ENCODE measurements around the gene RABGGTB. TPM values are rescaled to one million over a fixed set of nuclear protein-coding genes. Genes with fewer than 3 reads are reported as not detected.
"Not testable (repeated sequence)": the region's sequence is repeated elsewhere in the genome, so short reads cannot be mapped to it uniquely, and the experiment has no call there.

The RABGGTB gene
- total RNA-seq, 3 donors from 2014 or later (not counting 1 experiment from before 2014, with no cell fraction given), result 100.0 to 120 (median 118) TPM

DNA sequence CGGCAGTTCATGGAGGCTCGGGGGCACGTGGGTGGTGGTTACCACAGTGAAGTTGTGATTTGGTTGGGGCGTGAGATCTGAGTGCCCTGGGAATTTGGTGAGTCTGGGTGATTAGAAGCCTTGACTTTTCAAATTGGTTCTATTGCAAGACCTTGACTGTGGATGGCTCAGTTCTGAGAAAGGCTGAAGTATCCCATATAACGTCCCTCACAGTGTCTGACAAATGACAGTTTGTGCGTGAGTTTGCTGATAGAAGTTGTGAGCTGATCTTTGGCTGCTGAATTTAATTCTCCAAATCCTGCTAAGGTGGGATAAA is 11.2 kb downstream of the RABGGTB start:
- Mint-ChIP-seq H3K27ac (no peak overlapping the region), H3K9me3 (no peaks in the 10 kb centered on the region), H3K4me1 (peaks cover 8 to 22% of the 10 kb centered on the region in 2 donors), H3K4me3 (no peak overlapping the region), H3K27me3 (ENCODE audit: low read depth in 2 of 2) (no peaks in the 10 kb centered on the region), H3K36me3 (peaks cover 9% of the 10 kb centered on the region)
- H3K4me3 ChIP-seq (ENCODE audit: low read length), result no peak overlapping the region
- intact Hi-C loops (cut with micrococcal nuclease), result no loop called here
- ATAC-seq (no peak), DNase-seq (no peak)
- TF ChIP-seq, protein P1, sequence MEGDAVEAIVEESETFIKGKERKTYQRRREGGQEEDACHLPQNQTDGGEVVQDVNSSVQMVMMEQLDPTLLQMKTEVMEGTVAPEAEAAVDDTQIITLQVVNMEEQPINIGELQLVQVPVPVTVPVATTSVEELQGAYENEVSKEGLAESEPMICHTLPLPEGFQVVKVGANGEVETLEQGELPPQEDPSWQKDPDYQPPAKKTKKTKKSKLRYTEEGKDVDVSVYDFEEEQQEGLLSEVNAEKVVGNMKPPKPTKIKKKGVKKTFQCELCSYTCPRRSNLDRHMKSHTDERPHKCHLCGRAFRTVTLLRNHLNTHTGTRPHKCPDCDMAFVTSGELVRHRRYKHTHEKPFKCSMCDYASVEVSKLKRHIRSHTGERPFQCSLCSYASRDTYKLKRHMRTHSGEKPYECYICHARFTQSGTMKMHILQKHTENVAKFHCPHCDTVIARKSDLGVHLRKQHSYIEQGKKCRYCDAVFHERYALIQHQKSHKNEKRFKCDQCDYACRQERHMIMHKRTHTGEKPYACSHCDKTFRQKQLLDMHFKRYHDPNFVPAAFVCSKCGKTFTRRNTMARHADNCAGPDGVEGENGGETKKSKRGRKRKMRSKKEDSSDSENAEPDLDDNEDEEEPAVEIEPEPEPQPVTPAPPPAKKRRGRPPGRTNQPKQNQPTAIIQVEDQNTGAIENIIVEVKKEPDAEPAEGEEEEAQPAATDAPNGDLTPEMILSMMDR (IDR thresholded peaks at IDR 0.05), result no peak
- H3K4me1 ChIP-seq (ENCODE audit: control insufficient read depth, insufficient read depth, low read length), result no peaks in the 10 kb centered on the region
- 74% methylated on average over 6 of the region's 6 CpGs for WGBS (ENCODE audit: insufficient coverage)
- no peak overlapping the region for H3K27ac ChIP-seq (ENCODE audit: low read length)
- no peaks in the 10 kb centered on the region for H3K27me3 ChIP-seq (ENCODE audit: control insufficient read depth, insufficient read depth, low read length)
- peaks cover 51% of the 10 kb centered on the region for H3K36me3 ChIP-seq (ENCODE audit: control insufficient read depth, insufficient read depth, low read length)
- no peaks in the 10 kb centered on the region for H3K9me3 ChIP-seq (ENCODE audit: control insufficient read depth, insufficient read depth, low read length)

DNA sequence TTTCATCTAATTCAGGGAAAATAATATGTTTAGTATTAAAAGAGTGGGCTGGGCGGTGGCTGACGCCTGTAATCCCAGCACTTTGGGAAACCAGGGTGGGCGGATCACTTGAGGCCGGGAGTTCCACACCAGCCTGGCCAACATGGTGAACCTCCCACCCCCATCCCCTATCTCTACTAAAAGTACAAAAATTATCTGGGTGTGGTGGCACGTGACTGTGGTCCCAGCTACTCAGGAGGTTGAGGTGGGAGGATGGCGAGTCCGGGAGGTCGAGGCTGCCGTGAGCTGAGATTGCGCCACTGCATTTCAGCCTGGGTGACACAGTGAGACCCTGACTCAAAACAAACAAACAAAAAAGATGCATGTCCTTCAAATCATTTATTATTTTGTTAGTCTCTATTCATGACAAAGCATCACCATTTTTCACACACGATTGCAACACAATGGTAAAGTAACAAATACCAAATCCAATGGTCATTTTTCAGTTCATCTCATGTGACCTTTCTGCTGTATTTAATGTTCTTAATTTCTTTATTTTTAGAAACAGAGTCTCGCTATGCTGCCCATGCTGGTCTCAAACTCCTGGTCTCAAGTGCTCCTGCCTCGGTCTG is 11.7 kb downstream of the RABGGTB start:
- peak overlapping the region in 1 of 2 donors; percentile 54 for H3K27ac Mint-ChIP-seq
- TF ChIP-seq, protein P1 (IDR thresholded peaks at IDR 0.05), result no peak
- WGBS (ENCODE audit: insufficient coverage), result 95% methylated on average over 10 of the region's 13 CpGs
- H3K9me3 Mint-ChIP-seq, result no peaks in the 10 kb centered on the region
- peaks cover 46% of the 10 kb centered on the region for H3K36me3 ChIP-seq (ENCODE audit: control insufficient read depth, insufficient read depth, low read length)
- H3K27me3 ChIP-seq (ENCODE audit: control insufficient read depth, insufficient read depth, low read length), result no peaks in the 10 kb centered on the region
- no peaks in the 10 kb centered on the region for H3K27me3 Mint-ChIP-seq (ENCODE audit: low read depth in 2 of 2)
- peaks cover 9% of the 10 kb centered on the region for H3K36me3 Mint-ChIP-seq
- no peak for ATAC-seq
- H3K4me1 ChIP-seq (ENCODE audit: control insufficient read depth, insufficient read depth, low read length), result no peaks in the 10 kb centered on the region
- no peaks in the 10 kb centered on the region for H3K9me3 ChIP-seq (ENCODE audit: control insufficient read depth, insufficient read depth, low read length)
- no peak overlapping the region for H3K4me3 Mint-ChIP-seq
- no peak for DNase-seq
- no peak overlapping the region for H3K4me3 ChIP-seq (ENCODE audit: low read length)
- H3K4me1 Mint-ChIP-seq, result peaks cover 5 to 22% of the 10 kb centered on the region in 2 donors
- intact Hi-C loops (cut with micrococcal nuclease), result no loop called here
- no peak overlapping the region for H3K27ac ChIP-seq (ENCODE audit: low read length)

DNA sequence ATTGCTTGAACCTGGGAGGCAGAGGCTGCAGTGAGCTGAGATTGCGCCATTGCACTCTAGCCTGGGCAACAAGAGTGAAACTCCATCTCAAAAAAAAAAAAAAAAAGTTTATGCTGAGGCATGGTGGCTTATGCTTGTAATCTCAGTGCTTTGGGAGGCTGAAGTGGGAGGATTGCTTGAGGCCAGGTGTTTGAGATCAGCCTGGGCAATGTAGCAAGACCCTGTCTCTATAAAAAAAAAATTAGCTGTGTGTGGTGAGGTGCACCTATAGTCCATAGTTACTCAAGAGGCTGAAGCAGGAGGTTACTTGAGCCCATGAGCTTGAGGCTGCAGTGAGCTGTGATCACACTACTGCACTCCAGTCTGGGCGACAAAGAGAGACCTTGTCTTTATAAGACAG is 15.4 kb downstream of the RABGGTB start:
- H3K4me1 Mint-ChIP-seq; H3K36me3 Mint-ChIP-seq; H3K4me1 ChIP-seq (ENCODE audit: control insufficient read depth, insufficient read depth, low read length); H3K9me3 Mint-ChIP-seq; H3K27ac ChIP-seq (ENCODE audit: low read length); intact Hi-C loops (cut with micrococcal nuclease); H3K4me3 Mint-ChIP-seq; H3K27me3 Mint-ChIP-seq (ENCODE audit: low read depth in 2 of 2); ATAC-seq; H3K9me3 ChIP-seq (ENCODE audit: control insufficient read depth, insufficient read depth, low read length); H3K27ac Mint-ChIP-seq; H3K4me3 ChIP-seq (ENCODE audit: low read length); H3K27me3 ChIP-seq (ENCODE audit: control insufficient read depth, insufficient read depth, low read length); DNase-seq: not testable (repeated sequence)
- WGBS (ENCODE audit: insufficient coverage), result 100% methylated on average over 1 of the region's 2 CpGs
- H3K36me3 ChIP-seq (ENCODE audit: control insufficient read depth, insufficient read depth, low read length), result peaks cover 11% of the 10 kb centered on the region

DNA sequence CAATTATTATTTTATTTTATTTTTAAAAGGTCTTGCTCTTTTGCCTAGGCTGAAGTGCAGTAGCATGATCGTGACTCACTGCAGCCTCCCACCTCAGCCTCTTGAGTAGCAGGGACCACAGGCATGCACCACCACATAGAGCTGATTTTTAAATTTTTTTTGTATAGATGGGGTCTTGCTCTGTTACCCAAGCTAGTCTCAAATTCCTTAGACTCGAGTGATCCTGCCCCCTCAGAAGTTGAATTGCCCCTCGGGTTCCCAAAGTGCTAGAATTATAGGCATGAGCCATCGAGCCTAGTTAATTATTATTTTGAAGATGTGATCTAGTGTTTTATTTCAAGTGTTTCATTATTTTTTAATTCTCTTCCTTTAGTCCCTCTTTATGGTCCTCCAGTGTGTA is 22.9 kb downstream of the RABGGTB start:
- TF ChIP-seq, protein P1 (IDR thresholded peaks at IDR 0.05), result no peak
- Mint-ChIP-seq H3K36me3 (no peaks in the 10 kb centered on the region), H3K27ac (no peak overlapping the region), H3K4me3 (no peak overlapping the region), H3K4me1 (no peaks in the 10 kb centered on the region), H3K9me3 (no peaks in the 10 kb centered on the region), H3K27me3 (ENCODE audit: low read depth in 2 of 2) (no peaks in the 10 kb centered on the region)
- WGBS (ENCODE audit: insufficient coverage), result 98% methylated on average over 3 of the region's 4 CpGs
- H3K4me3 ChIP-seq (ENCODE audit: low read length), result no peak overlapping the region
- no peaks in the 10 kb centered on the region for H3K36me3 ChIP-seq (ENCODE audit: control insufficient read depth, insufficient read depth, low read length)
- no peaks in the 10 kb centered on the region for H3K27me3 ChIP-seq (ENCODE audit: control insufficient read depth, insufficient read depth, low read length)
- no peak overlapping the region for H3K27ac ChIP-seq (ENCODE audit: low read length)
- ATAC-seq, result no peak
- H3K9me3 ChIP-seq (ENCODE audit: control insufficient read depth, insufficient read depth, low read length), result no peaks in the 10 kb centered on the region
- intact Hi-C loops (cut with micrococcal nuclease), result no loop called here
- DNase-seq, result no peak
- no peaks in the 10 kb centered on the region for H3K4me1 ChIP-seq (ENCODE audit: control insufficient read depth, insufficient read depth, low read length)

DNA sequence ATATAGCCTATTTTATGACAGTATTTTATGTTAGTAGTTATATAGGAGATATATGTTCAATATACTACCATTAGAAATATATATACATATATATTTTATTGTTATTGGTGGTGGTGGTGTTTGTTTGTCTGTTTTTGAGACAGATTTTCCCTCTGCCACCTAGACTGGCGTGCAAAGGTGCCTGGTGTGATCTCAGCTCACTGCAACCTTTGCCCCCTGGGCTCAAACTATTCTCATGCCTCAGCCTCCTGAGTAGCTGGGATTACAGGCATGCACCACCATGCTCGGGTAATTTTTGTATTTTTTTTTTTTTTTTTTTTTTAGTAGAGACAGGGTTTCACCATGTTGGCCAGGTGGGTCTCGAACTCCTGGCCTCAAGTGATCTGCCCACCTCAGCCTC is 24.1 kb downstream of the RABGGTB start:
- H3K27me3 Mint-ChIP-seq (ENCODE audit: low read depth in 2 of 2); H3K4me1 ChIP-seq (ENCODE audit: control insufficient read depth, insufficient read depth, low read length); H3K4me3 Mint-ChIP-seq; H3K27me3 ChIP-seq (ENCODE audit: control insufficient read depth, insufficient read depth, low read length); H3K27ac ChIP-seq (ENCODE audit: low read length); H3K27ac Mint-ChIP-seq; H3K4me3 ChIP-seq (ENCODE audit: low read length); H3K36me3 Mint-ChIP-seq; H3K9me3 Mint-ChIP-seq; DNase-seq; H3K4me1 Mint-ChIP-seq; intact Hi-C loops (cut with micrococcal nuclease); ATAC-seq; H3K36me3 ChIP-seq (ENCODE audit: control insufficient read depth, insufficient read depth, low read length); H3K9me3 ChIP-seq (ENCODE audit: control insufficient read depth, insufficient read depth, low read length): not testable (repeated sequence)
- 89% methylated on average over 1 of the region's 3 CpGs for WGBS (ENCODE audit: insufficient coverage)

Data from natural killer cell (primary cell).